GM12891 (cell line): Measurements from ENCODE around the gene ANKS3.

Experiments used
- DNase-seq: peaks from one replicate; pipeline ENCODE4 v3.0.0; 2011; ENCODE audit warnings: low spot score; ENCODE audit not compliant: insufficient read length
- FAIRE-seq: peaks from 2 replicates; lab custom pipeline; 2011; peaks lifted over from hg19 to GRCh38; lab: Jason Lieb, UNC
- PAX5 ChIP-seq: IDR thresholded peaks from 2 replicates; pipeline ENCODE4 v1.6.1; 2011; ENCODE audit warnings: low read length, moderate library complexity, mild to moderate bottlenecking; ENCODE audit not compliant: insufficient read depth, severe bottlenecking
- POLR2A ChIP-seq: IDR thresholded peaks from 2 replicates; pipeline ENCODE4 v1.6.1; 2011; ENCODE audit warnings: low read depth, low read length, control low read depth
- POLR2AphosphoS5 ChIP-seq: IDR thresholded peaks from 2 replicates; pipeline ENCODE4 v1.6.1; 2011; ENCODE audit warnings: low read depth, low read length, control low read depth
- POU2F2 ChIP-seq: IDR thresholded peaks from 2 replicates; pipeline ENCODE4 v1.6.1; 2011; ENCODE audit warnings: low read depth, mild to moderate bottlenecking, control low read depth, low read length, moderate library complexity
- SPI1 ChIP-seq: IDR thresholded peaks from 2 replicates; pipeline ENCODE4 v1.6.1; 2011; ENCODE audit warnings: low read depth, low read length, control low read depth
- TAF1 ChIP-seq: IDR thresholded peaks from 2 replicates; pipeline ENCODE4 v1.6.1; 2011; ENCODE audit warnings: low read depth, low read length, control low read depth

The ANKS3 gene

DNA sequence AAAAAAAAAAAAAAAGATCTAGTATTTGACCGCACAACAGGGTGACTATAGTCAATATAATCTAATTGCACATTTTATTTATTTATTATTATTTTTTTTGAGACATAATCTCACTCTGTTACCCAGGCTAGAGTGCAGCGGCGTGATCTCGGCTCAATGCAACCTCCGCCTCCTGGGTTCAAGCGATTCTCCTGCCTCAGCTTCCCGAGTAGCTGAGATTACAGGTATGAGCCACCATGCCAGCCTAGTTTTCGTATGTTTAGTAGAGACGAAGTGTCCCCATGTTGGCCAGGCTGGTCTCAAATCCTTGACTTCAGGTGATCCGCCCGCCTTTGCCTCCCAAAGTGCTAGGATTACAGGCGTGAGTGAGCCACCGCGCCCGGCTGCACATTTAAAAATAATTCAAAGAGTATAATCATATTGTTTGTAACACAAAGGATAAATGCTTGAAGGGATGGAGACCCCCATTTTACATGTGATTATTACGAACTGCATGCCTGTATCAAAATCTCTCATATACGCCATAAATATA lies 794 bp downstream of the ANKS3 start:
- no peak for DNase-seq
- no peak for FAIRE-seq
- TF ChIP-seq POLR2A (no peak), PAX5 (no peak), POLR2AphosphoS5 (no peak), POU2F2 (no peak), SPI1 (no peak), TAF1 (no peak)

- no peak for DNase-seq
- FAIRE-seq, result no peak
- no peak for TF ChIP-seq POU2F2
- no peak for TF ChIP-seq POLR2A
- TF ChIP-seq PAX5, result no peak
- no peak for TF ChIP-seq SPI1
- TF ChIP-seq POLR2AphosphoS5, result no peak
- TF ChIP-seq TAF1, result no peak
These were observed 4.2 kb downstream of the ANKS3 start for GRCh38 chr16:4729876-4730275.

- DNase-seq, result no peak
- FAIRE-seq, result no peak
- TF ChIP-seq SPI1 (no peak), PAX5 (no peak), TAF1 (no peak), POLR2AphosphoS5 (no peak), POU2F2 (no peak), POLR2A (no peak)
These were observed 5.4 kb downstream of the ANKS3 start for GRCh38 chr16:4728676-4729075.

GRCh38 chr16:4726616-4727015 lies 7.5 kb downstream of the ANKS3 start:
- TF ChIP-seq SPI1, result no peak
- TF ChIP-seq POLR2AphosphoS5, result no peak
- no peak for TF ChIP-seq POU2F2
- no peak for TF ChIP-seq TAF1
- no peak for TF ChIP-seq POLR2A
- TF ChIP-seq PAX5, result no peak
- DNase-seq (no peak), FAIRE-seq (no peak)

DNA sequence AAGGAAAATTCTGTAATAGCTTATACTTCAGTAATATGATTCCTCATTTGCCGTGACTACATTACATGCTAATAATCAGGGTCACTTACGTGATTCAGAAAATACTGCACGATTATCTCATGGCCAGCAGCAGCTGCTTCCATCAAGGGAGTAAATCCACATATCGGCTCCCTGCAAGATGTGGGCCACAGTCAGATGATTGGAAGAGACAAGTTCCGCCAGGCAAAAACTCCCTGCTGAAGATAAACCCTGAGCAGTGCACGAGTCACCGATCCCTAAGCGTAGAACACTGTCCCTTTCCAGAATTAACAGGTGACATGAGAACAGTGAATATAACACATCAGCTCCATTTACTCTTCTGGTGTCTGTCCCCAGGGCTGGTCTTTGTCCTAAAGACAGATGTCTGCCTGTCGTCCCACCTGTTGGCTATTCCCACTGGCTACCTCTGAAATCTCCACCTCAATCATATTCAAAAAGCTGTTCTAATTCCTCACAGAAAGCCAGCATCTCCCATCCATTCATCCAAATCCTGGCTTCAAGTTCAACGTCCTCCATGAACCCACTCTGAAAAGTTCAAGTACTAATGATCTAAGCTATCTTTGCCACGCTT lies 9.3 kb downstream of the ANKS3 start:
- DNase-seq (no peak), FAIRE-seq (no peak)
- TF ChIP-seq SPI1 (no peak), POLR2A (no peak), TAF1 (no peak), POLR2AphosphoS5 (no peak), PAX5 (no peak), POU2F2 (no peak)

DNA sequence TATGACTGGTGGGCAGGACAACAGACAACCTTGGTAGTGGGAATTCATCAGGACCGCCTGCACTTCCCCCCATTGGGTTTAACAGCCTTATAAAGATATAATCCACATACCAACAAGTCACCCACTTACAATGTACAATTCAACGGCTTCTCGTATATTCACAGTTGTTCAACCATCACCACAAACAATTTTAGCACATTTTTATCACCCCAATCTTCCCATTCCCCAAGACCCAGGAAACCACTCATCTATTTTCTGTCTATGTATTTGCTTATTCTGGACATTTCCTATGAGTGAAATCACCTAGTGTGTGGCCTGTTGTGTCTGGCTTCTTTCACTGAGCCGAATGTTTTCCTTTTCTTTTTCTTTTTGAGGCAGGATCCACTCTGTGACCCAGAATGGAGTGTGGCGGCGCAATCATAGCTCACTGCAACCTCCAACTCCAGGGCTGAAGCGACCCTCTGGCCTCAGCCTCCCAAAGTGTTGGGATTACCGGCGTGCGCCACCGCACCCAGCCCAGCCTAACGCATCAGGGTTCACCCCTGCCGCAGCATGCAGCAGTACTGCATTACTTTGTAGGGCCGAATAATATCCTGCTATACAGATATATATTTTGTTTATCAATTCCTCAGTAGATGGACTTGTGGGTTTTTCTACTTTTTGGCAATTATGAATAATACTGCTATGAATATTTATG lies 10.9 kb downstream of the ANKS3 start:
- FAIRE-seq, result no peak
- no peak for DNase-seq
- TF ChIP-seq SPI1 (no peak), PAX5 (no peak), POU2F2 (no peak), TAF1 (no peak)

GRCh38 chr16:4718466-4718865 lies 15.6 kb downstream of the ANKS3 start:
- DNase-seq (no peak), FAIRE-seq (no peak)
- no peak for TF ChIP-seq TAF1
- no peak for TF ChIP-seq SPI1
- no peak for TF ChIP-seq POU2F2
- TF ChIP-seq POLR2AphosphoS5, result no peak
- no peak for TF ChIP-seq PAX5
- no peak for TF ChIP-seq POLR2A

DNA sequence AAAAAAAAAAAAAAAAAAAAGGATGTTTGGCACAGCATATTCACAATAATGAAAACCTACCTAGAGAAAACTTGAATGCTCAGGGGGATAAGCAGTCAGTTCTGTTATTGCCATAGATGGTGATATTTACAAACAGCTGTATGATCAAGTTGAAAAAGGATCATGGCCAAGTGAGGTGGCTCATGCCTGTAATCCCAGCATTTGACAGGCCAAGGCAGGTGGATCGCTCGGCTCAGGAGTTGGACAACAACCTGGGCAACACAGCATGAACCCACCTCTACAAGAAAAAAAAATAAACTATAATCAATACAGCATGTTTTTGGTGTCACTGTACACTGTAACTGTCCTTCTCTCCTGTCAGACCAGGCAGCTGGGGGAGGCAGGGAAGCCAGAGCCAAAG lies 19.1 kb downstream of the ANKS3 start:
- TF ChIP-seq POU2F2 (no peak), POLR2AphosphoS5 (no peak), POLR2A (no peak), TAF1 (no peak), SPI1 (no peak), PAX5 (no peak)
- FAIRE-seq, result no peak
- DNase-seq, result no peak

- DNase-seq (no peak), FAIRE-seq (no peak)
- TF ChIP-seq POLR2A (no peak), SPI1 (no peak), PAX5 (no peak), TAF1 (no peak), POU2F2 (no peak), POLR2AphosphoS5 (no peak)
These were observed 20.2 kb downstream of the ANKS3 start for GRCh38 chr16:4713663-4714501.

GRCh38 chr16:4709481-4709880 lies 24.6 kb downstream of the ANKS3 start:
- FAIRE-seq (no peak), DNase-seq (no peak)
- TF ChIP-seq SPI1, result no peak
- no peak for TF ChIP-seq POU2F2
- no peak for TF ChIP-seq TAF1
- TF ChIP-seq POLR2AphosphoS5, result no peak
